Ascending aorta (tissue), 2 donors: ENCODE results near the gene PPP4R2. TPM values are rescaled to one million over a fixed set of nuclear protein-coding genes. Genes with fewer than 3 reads are reported as not detected.
A peak's percentile ranks its signal among the peaks of the same experiment; 100 is the strongest.

Experiments used
- DNase-seq, 2 donors: peaks; one replicate each; pipeline ENCODE4 v3.0.0-alpha.2; 2019; ENCODE audit warnings: low spot score in 2 of 2
- H3K27ac ChIP-seq, 2 donors: fragments of 200-600 bp; sonication (generic); one replicate each; pipeline ENCODE4 v1.5.1; 2016 to 2017; ENCODE audit warnings: mild to moderate bottlenecking in 1 of 2
- H3K27me3 ChIP-seq: fragments of 200-600 bp; sonication (generic); one replicate; pipeline ENCODE4 v1.5.1; 2017
- H3K36me3 ChIP-seq, 2 donors: fragments of 200-600 bp; sonication (generic); one replicate each; pipeline ENCODE4 v1.5.1; 2016
- H3K4me1 ChIP-seq, 2 donors: fragments of 200-600 bp; sonication (generic); one replicate each; pipeline ENCODE4 v1.5.1; 2016 to 2017; ENCODE audit warnings: mild to moderate bottlenecking in 1 of 2
- H3K4me3 ChIP-seq, 2 donors: fragments of 200-600 bp; sonication (generic); one replicate each; pipeline ENCODE4 v1.5.1; 2016 to 2017; ENCODE audit warnings: mild to moderate bottlenecking in 1 of 2
- H3K9me3 ChIP-seq, 2 donors: fragments of 200-600 bp; sonication (generic); one replicate each; pipeline ENCODE4 v1.5.1; 2016
- CTCF ChIP-seq, 3 experiments: fragments of 200-600 bp in 2 of 3; fragments of 450-650 bp in 1 of 3; sonication (generic) in 2 of 3; IDR thresholded peaks; one replicate each; pipeline ENCODE4 v1.5.1; 2016 to 2019; ENCODE audit warnings: antibody characterized with exemption in 3 of 3, mild to moderate bottlenecking in 1 of 3, moderate library complexity in 1 of 3
- intact Hi-C: fragments of 100-400 bp; cut with DNase I; formaldehyde crosslinking; loops from one replicate; pipeline ENCODE4 v1.15.1; 2023
- total RNA-seq: library from RNA; depleted of rRNA; stranded (reverse); fragments of >200 nt; gene quantifications from one replicate; pipeline ENCODE4 v1.1.0, GENCODE V29; 2016

Gene PPP4R2
- total RNA-seq, 1 donor from 2014 or later = 8.2 TPM

- intact Hi-C loops = loop anchor here (1.0 to 5.0 kb wide), 4 partner anchors 331 to 746 kb away; no protein-coding TSS in a partner anchor
- DNase-seq = peak in 1 of 2 donors; percentile 90
- H3K27ac ChIP-seq = no peak overlapping the region
- peak; percentile 72 to 96 (median 94) for TF ChIP-seq CTCF (IDR thresholded peaks at IDR 0.05)
- no peaks in the 10 kb centered on the region for H3K4me1 ChIP-seq
- no peaks in the 10 kb centered on the region for H3K36me3 ChIP-seq
- no peak overlapping the region for H3K4me3 ChIP-seq
- no peaks in the 10 kb centered on the region for H3K9me3 ChIP-seq
- H3K27me3 ChIP-seq = no peaks in the 10 kb centered on the region
These were observed 104.3 kb downstream of the PPP4R2 start for GRCh38 chr3:73100741-73101559.

- H3K4me3 ChIP-seq = no peak overlapping the region
- no peak overlapping the region for H3K27ac ChIP-seq
- DNase-seq = no peak
- no peaks in the 10 kb centered on the region for H3K9me3 ChIP-seq
- intact Hi-C loops = loop anchor here (1.0 to 5.0 kb wide), 4 partner anchors 330 to 745 kb away; no protein-coding TSS in a partner anchor
- no peaks in the 10 kb centered on the region for H3K27me3 ChIP-seq
- TF ChIP-seq CTCF (IDR thresholded peaks at IDR 0.05) = no peak
- no peaks in the 10 kb centered on the region for H3K4me1 ChIP-seq
- H3K36me3 ChIP-seq = no peaks in the 10 kb centered on the region
These were observed 105.3 kb downstream of the PPP4R2 start for GRCh38 chr3:73101881-73102280.

GRCh38 chr3:73107215-73107614 is 110.6 kb downstream of the PPP4R2 start:
- TF ChIP-seq CTCF (IDR thresholded peaks at IDR 0.05) = no peak
- no peaks in the 10 kb centered on the region for H3K27me3 ChIP-seq
- H3K9me3 ChIP-seq = no peaks in the 10 kb centered on the region
- no peak overlapping the region for H3K4me3 ChIP-seq
- H3K4me1 ChIP-seq = no peaks in the 10 kb centered on the region
- intact Hi-C loops = no loop called here
- H3K27ac ChIP-seq = no peak overlapping the region
- no peak for DNase-seq
- no peaks in the 10 kb centered on the region for H3K36me3 ChIP-seq

- H3K9me3 ChIP-seq = no peaks in the 10 kb centered on the region
- TF ChIP-seq CTCF (IDR thresholded peaks at IDR 0.05) = no peak
- intact Hi-C loops = no loop called here
- no peaks in the 10 kb centered on the region for H3K27me3 ChIP-seq
- DNase-seq = no peak
- no peaks in the 10 kb centered on the region for H3K4me1 ChIP-seq
- no peaks in the 10 kb centered on the region for H3K36me3 ChIP-seq
- H3K4me3 ChIP-seq = no peak overlapping the region
- H3K27ac ChIP-seq = no peak overlapping the region
These were observed 111.1 kb downstream of the PPP4R2 start for GRCh38 chr3:73107676-73108187.

- DNase-seq = no peak
- Histone ChIP-seq H3K4me1 (no peaks in the 10 kb centered on the region), H3K27me3 (no peaks in the 10 kb centered on the region), H3K4me3 (no peak overlapping the region), H3K36me3 (no peaks in the 10 kb centered on the region), H3K9me3 (no peaks in the 10 kb centered on the region), H3K27ac (no peak overlapping the region)
- TF ChIP-seq CTCF (IDR thresholded peaks at IDR 0.05) = no peak
- intact Hi-C loops = no loop called here
These were observed 112.1 kb downstream of the PPP4R2 start for GRCh38 chr3:73108750-73109149.
